ENCODE results near the gene NCAPG2. TPM values are rescaled to one million over a fixed set of nuclear protein-coding genes. Genes with fewer than 3 reads are reported as not detected.

Gene NCAPG2
- total and polyA plus RNA-seq, 9 donors = 3.2 to 9.3 (median 5.1) TPM

GRCh38 chr7:158658475-158658874 is 46.1 kb downstream of the NCAPG2 start:
- Histone ChIP-seq H3K4me1 (ENCODE audit: insufficient read depth) (no peaks in the 10 kb centered on the region), H3K27ac (no peak overlapping the region), H3K27me3 (no peaks in the 10 kb centered on the region), H3K4me3 (no peak overlapping the region), H3K36me3 (no peaks in the 10 kb centered on the region), H3K9me3 (no peaks in the 10 kb centered on the region)
- DNase-seq = no peak
- WGBS, 3 donors = 90 to 93% (median 91%) methylated on average over 2 of the region's 2 CpGs
- intact Hi-C loops (cut with DNase I) = no loop called here
- no peak for TF ChIP-seq CTCF (IDR thresholded peaks at IDR 0.05)

- Histone ChIP-seq H3K36me3 (no peaks in the 10 kb centered on the region), H3K9me3 (no peaks in the 10 kb centered on the region), H3K27me3 (no peaks in the 10 kb centered on the region), H3K27ac (no peak overlapping the region), H3K4me1 (ENCODE audit: insufficient read depth) (no peaks in the 10 kb centered on the region), H3K4me3 (no peak overlapping the region)
- 85 to 96% (median 92%) methylated on average over 10 of the region's 10 CpGs for WGBS, 3 donors
- no peak for DNase-seq
- TF ChIP-seq EP300 (IDR thresholded peaks at IDR 0.05) (no peak), CTCF (IDR thresholded peaks at IDR 0.05) (no peak), POLR2A (IDR thresholded peaks at IDR 0.05) (no peak)
- intact Hi-C loops (cut with DNase I) = no loop called here
These were observed 47.3 kb downstream of the NCAPG2 start for GRCh38 chr7:158657189-158657746.

- TF ChIP-seq EP300 (IDR thresholded peaks at IDR 0.05) = no peak
- no peak for TF ChIP-seq CTCF (IDR thresholded peaks at IDR 0.05)
- no peak for TF ChIP-seq POLR2A (IDR thresholded peaks at IDR 0.05)
- no peaks in the 10 kb centered on the region for H3K4me1 ChIP-seq (ENCODE audit: insufficient read depth)
- H3K4me3 ChIP-seq = no peak overlapping the region
- no peaks in the 10 kb centered on the region for H3K27me3 ChIP-seq
- WGBS, 3 donors = 92 to 93% (median 93%) methylated on average over 7 of the region's 7 CpGs
- no peak for DNase-seq
- H3K27ac ChIP-seq = no peak overlapping the region
- intact Hi-C loops (cut with DNase I) = no loop called here
- H3K9me3 ChIP-seq = no peaks in the 10 kb centered on the region
- no peaks in the 10 kb centered on the region for H3K36me3 ChIP-seq
These were observed 48.6 kb downstream of the NCAPG2 start for GRCh38 chr7:158655931-158656441.

GRCh38 chr7:158655507-158655906 is 49.1 kb downstream of the NCAPG2 start:
- no peak for DNase-seq
- Histone ChIP-seq H3K27ac (no peak overlapping the region), H3K4me1 (ENCODE audit: insufficient read depth) (no peaks in the 10 kb centered on the region), H3K4me3 (no peak overlapping the region), H3K9me3 (no peaks in the 10 kb centered on the region), H3K36me3 (no peaks in the 10 kb centered on the region), H3K27me3 (no peaks in the 10 kb centered on the region)
- WGBS, 3 donors = 92 to 94% (median 93%) methylated on average over 11 of the region's 11 CpGs
- no peak for TF ChIP-seq EP300 (IDR thresholded peaks at IDR 0.05)
- TF ChIP-seq CTCF (IDR thresholded peaks at IDR 0.05) = no peak
- no peak for TF ChIP-seq POLR2A (IDR thresholded peaks at IDR 0.05)
- intact Hi-C loops (cut with DNase I) = no loop called here
